ENCODE results near the gene KIF2C. TPM values are rescaled to one million over a fixed set of nuclear protein-coding genes. Genes with fewer than 3 reads are reported as not detected.
"Not testable (repeated sequence)": the region's sequence is repeated elsewhere in the genome, so short reads cannot be mapped to it uniquely, and the experiment has no call there.

KIF2C gene
- total RNA-seq, 2 donors from 2014 or later, result 1.4 to 1.7 TPM

DNA sequence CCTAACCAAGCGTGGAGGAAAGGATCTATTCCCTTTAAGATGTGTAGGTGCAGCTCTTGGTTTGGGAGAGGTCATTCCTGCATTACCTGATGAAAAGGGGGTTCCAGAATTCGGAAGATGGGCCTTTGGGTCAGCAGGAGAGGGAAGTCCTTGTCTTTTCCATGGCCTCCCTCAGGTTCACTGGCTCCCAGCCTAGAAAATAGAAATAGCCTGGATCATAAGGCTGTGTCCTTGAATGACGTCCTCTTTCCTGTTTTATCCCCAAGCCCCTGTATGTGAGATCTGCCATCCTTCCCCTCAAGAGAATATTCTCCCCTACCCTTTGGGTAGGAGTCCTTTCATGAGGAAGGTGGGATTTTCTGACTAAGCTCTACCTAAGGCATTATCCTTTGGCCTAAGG lies 21.2 kb downstream of the KIF2C start:
- no peaks in the 10 kb centered on the region for H3K9me3 ChIP-seq (ENCODE audit: control insufficient read depth, low read length, poor library complexity, severe bottlenecking)
- DNase-seq (no peak), ATAC-seq (no peak)
- Mint-ChIP-seq H3K27me3 (no peaks in the 10 kb centered on the region), H3K4me3 (no peak overlapping the region), H3K27ac (peak overlapping the region; percentile 78), H3K36me3 (ENCODE audit: low read depth) (no peaks in the 10 kb centered on the region), H3K4me1 (peaks cover 8% of the 10 kb centered on the region)

DNA sequence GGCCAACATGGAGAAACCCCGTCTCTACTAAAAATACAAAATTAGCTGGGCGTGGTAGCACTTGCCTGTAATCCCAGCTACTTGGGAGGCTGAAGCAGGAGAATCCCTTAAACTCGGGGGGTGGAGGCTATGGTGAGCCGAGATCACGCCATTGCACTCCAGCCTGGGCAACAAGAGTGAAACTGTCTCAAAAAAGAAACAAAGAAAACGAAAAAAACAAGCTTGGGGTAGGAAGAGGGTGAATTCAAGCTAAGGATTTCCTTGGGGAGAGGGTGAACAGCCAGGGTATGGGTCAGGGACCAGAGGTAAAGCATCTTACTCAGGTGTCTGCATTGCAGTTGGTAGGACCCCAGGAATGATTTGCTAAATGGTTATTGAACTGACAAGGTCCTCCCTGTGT lies 26.8 kb downstream of the KIF2C start:
- not testable (repeated sequence) for DNase-seq; H3K9me3 ChIP-seq (ENCODE audit: control insufficient read depth, low read length, poor library complexity, severe bottlenecking); H3K27me3 Mint-ChIP-seq; H3K36me3 Mint-ChIP-seq (ENCODE audit: low read depth); H3K4me1 Mint-ChIP-seq; ATAC-seq; H3K27ac Mint-ChIP-seq; H3K4me3 Mint-ChIP-seq

DNA sequence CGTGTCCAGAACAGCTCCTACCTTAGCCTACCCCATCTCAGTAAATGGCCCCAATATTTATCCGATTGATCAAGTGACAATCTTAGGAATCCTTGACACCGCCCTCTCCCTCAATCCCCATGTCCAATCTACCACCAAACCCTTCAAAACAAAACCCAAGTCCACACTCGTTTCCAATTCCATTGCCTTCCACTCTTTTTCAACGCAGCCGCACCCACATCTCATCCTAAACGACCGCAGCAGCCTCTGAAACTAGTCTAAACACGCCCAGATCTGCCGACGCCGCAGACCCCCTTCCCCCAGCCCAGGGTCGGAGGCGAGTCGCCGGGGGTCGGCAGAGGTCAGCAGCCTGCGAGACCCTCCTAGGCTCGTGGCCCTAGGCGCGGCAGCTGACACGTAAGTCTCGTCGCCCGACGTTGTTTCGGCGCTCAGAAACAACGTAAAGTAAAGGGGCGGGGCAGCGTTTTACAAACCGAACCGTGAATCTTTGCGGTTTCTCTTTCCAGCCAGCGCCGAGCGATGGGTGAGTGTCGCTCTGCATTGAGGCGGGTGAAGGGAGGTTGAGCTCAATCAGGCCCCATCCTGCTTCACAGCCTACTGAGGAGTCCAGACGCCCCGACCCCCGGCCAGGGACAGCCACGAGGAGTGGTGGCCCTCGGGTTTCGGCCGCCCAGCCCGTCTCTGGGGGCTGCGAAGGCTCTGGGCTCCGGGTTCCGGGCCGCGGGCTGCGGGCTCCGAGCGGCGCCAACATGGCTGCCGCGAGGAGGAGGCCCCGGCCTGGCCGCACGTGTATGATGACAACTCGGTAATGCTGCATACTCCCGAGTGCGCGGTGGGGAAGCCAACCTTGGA lies 35.7 kb downstream of the KIF2C start, which contains the start of gene RPS8:
TSS of gene RPS8 (plus strand) at position 463 of the 852 bp plus-strand sequence. CDS start at position 520, 57 bp downstream.
- H3K4me3 Mint-ChIP-seq, result peak within 1 kb of the TSS; percentile 99
- H3K36me3 Mint-ChIP-seq (ENCODE audit: low read depth), result peaks cover 5% of the 10 kb centered on the region
- H3K4me1 Mint-ChIP-seq, result peaks cover 22% of the 10 kb centered on the region
- H3K9me3 ChIP-seq (ENCODE audit: control insufficient read depth, low read length, poor library complexity, severe bottlenecking), result no peaks in the 10 kb centered on the region
- peak within 1 kb of the TSS; percentile 99 for H3K27ac Mint-ChIP-seq
- no peaks in the 10 kb centered on the region for H3K27me3 Mint-ChIP-seq
- ATAC-seq (peak; percentile 86), DNase-seq (peak; percentile 68 to 79 (median 75))

DNA sequence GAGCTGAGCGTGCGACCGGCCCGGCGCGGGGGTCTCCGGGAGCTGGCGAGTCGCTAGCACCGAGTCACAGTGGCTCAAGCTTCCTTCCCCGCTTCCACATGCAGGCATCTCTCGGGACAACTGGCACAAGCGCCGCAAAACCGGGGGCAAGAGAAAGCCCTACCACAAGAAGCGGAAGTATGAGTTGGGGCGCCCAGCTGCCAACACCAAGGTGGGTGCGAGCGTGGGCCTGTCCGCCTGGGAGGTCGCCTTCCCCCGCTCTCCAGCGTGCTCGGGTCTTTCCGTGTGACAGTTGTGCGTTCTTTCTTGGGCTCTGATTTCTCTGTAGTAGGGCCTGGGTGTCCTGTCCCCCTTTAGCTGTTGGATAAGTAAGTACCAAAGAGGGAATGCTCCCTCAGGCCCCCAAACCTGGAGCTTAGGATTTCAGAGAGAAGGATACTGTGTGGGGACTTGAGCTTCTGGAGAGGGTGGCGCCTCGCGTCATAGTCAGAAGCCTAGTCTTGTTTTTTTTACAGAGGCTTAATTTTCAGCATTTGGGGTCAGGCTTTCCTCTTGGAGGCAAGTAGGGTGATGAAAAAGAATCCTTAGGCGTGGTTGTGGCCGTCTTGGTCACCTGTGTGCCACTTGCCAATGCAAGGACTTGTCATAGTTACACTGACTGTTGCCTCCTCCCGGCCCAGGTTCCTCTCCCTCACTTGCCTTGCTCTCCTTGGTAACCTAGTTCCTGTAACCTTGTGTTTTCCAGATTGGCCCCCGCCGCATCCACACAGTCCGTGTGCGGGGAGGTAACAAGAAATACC lies 36.5 kb downstream of the KIF2C start:
- no peaks in the 10 kb centered on the region for H3K9me3 ChIP-seq (ENCODE audit: control insufficient read depth, low read length, poor library complexity, severe bottlenecking)
- Mint-ChIP-seq H3K27ac (peak overlapping the region; percentile 99), H3K4me1 (peaks cover 23% of the 10 kb centered on the region), H3K36me3 (ENCODE audit: low read depth) (peaks cover 6% of the 10 kb centered on the region), H3K4me3 (peak overlapping the region; percentile 99), H3K27me3 (no peaks in the 10 kb centered on the region)
- DNase-seq, result peak in 1 of 3 donors; percentile 18
- ATAC-seq, result peak; percentile 24

DNA sequence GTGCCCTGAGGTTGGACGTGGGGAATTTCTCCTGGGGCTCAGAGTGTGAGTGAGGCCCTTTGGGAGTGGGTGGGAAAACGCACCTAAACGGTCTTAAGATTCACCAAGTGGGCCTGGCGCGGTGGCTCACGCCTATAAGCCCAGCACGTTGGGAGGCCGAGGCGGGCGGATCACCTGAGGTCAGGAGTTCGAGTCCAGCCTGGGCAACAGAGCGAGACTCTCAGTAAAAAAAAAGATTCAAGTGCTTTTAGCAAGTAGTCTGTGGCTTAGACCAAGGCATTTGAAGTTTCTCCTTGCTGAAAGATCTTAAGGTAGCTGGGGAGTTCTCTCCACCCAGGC lies 37.1 kb downstream of the KIF2C start:
- DNase-seq, result no peak
- Mint-ChIP-seq H3K27ac (peak overlapping the region; percentile 99), H3K36me3 (ENCODE audit: low read depth) (peaks cover 7% of the 10 kb centered on the region), H3K4me1 (peaks cover 25% of the 10 kb centered on the region), H3K4me3 (peak overlapping the region; percentile 99), H3K27me3 (no peaks in the 10 kb centered on the region)
- H3K9me3 ChIP-seq (ENCODE audit: control insufficient read depth, low read length, poor library complexity, severe bottlenecking), result no peaks in the 10 kb centered on the region
- ATAC-seq, result no peak

DNA sequence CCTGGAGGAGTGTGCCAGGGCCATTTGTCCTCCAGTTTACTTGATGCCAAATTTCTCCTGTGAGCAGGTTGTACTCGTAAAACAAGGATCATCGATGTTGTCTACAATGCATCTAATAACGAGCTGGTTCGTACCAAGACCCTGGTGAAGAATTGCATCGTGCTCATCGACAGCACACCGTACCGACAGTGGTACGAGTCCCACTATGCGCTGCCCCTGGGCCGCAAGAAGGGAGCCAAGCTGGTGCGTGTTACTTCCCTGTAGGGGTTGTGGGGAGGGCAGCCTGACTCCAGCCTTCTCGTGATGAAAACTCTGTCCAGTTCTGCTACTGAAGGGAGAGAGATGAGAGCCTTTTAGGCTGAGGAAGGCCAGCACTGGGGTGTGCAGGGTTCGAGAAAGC lies 37.9 kb downstream of the KIF2C start:
- Mint-ChIP-seq H3K4me3 (peak overlapping the region; percentile 99), H3K36me3 (ENCODE audit: low read depth) (peaks cover 7% of the 10 kb centered on the region), H3K27me3 (no peaks in the 10 kb centered on the region), H3K27ac (peak overlapping the region; percentile 99), H3K4me1 (peaks cover 25% of the 10 kb centered on the region)
- no peaks in the 10 kb centered on the region for H3K9me3 ChIP-seq (ENCODE audit: control insufficient read depth, low read length, poor library complexity, severe bottlenecking)
- no peak for DNase-seq
- ATAC-seq, result no peak

DNA sequence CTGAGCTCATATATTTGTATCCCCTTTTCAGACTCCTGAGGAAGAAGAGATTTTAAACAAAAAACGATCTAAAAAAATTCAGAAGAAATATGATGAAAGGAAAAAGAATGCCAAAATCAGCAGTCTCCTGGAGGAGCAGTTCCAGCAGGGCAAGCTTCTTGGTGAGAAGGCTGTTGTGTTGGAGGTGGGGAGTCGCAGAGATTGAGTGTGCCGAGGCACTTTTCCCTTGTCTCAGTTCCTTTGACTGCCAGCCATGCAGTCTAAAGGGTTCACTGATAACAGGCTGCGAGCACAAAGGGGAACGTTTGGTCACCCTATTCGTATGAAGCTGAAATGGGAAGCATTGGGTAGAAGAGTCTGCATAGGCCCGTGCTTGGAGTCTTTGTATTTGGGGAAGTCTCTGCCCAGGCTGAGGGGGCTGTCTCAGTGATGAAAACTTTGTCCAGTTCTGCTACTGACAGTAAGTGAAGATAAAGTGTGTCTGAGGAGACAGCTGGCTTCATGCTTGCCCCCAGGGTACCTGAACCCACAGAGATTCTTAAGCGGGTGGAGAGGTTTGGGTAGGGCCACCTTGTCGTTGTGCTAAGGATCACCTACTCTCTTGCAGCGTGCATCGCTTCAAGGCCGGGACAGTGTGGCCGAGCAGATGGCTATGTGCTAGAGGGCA lies 38.5 kb downstream of the KIF2C start:
- DNase-seq (no peak), ATAC-seq (no peak)
- no peaks in the 10 kb centered on the region for H3K9me3 ChIP-seq (ENCODE audit: control insufficient read depth, low read length, poor library complexity, severe bottlenecking)
- Mint-ChIP-seq H3K4me1 (peaks cover 25% of the 10 kb centered on the region), H3K27me3 (no peaks in the 10 kb centered on the region), H3K36me3 (ENCODE audit: low read depth) (peaks cover 7% of the 10 kb centered on the region), H3K27ac (peak overlapping the region; percentile 99), H3K4me3 (no peak overlapping the region)

DNA sequence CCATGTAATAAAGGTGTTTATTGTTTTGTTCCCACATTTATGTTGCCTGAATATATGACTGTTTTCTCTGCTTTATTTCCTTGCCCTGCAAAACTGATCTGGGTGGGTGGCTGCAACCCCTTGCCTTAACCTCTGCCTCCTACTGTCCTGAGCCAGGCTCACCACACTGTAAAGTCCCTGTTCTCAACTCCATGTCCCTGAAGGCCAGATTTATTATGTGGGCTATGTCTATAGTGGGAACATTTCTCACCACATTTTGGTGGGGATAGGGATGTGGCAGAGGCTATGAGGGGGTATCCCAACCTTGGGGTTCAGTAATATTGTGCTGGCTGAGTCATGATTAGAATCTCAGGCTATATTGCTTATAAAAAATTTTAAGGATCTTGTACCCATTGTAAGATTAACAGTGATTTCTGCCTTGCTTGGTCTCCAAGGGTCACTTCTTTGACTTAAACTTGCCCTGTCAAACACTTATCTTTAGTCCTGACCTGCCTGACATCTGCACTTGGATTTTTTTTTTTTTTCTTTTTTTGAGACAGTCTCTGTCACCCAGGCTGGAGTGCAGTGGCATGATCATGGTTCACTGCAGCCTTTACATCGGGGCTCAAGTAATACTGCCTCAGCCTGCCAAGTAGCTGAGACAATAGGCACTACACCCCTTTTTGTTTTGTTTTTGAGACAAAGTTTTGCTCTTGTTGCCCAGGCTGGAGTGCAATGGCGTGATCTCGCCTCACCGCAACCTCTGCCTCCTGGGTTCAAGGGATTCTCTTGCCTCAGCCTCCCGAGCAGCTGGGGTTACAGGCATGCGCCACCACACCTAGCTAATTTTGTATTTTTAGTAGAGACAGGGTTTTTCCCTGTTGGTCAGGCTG lies 39.3 kb downstream of the KIF2C start:
- H3K9me3 ChIP-seq (ENCODE audit: control insufficient read depth, low read length, poor library complexity, severe bottlenecking), result no peaks in the 10 kb centered on the region
- Mint-ChIP-seq H3K4me1 (peaks cover 32% of the 10 kb centered on the region), H3K36me3 (ENCODE audit: low read depth) (peaks cover 7% of the 10 kb centered on the region), H3K4me3 (peak overlapping the region; percentile 75), H3K27ac (peak overlapping the region; percentile 99), H3K27me3 (no peaks in the 10 kb centered on the region)
- DNase-seq, result no peak
- ATAC-seq, result no peak

DNA sequence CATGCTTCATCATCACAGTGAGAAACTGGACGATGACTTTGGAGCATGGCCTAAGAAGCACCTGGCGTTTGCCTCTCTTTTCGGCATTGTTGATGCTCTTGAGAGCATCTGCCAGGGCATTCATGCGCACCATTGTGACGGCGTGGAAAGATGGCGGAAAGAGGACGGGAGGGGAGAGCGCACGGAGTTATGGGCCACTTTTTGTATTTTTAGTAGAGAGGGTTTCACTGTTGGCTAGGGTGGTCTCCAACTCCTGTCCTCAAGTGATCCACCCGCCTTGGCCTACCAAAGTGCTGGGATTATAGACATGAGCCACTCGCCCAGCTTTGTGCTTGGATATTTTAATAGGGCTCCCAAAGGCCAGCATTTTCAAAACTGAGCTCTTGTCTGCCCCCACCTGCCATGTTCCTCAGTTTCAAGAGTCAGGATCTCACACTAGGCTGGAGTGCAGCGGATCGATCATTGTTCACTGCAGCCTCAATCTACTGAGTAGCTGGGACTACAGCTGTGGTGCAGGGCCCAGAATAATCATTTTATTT lies 41.0 kb downstream of the KIF2C start:
- H3K27ac Mint-ChIP-seq, result no peak overlapping the region
- H3K27me3 Mint-ChIP-seq, result no peaks in the 10 kb centered on the region
- DNase-seq (no peak), ATAC-seq (no peak)
- peaks cover 35% of the 10 kb centered on the region for H3K4me1 Mint-ChIP-seq
- no peaks in the 10 kb centered on the region for H3K9me3 ChIP-seq (ENCODE audit: control insufficient read depth, low read length, poor library complexity, severe bottlenecking)
- no peak overlapping the region for H3K4me3 Mint-ChIP-seq
- peaks cover 4% of the 10 kb centered on the region for H3K36me3 Mint-ChIP-seq (ENCODE audit: low read depth)

DNA sequence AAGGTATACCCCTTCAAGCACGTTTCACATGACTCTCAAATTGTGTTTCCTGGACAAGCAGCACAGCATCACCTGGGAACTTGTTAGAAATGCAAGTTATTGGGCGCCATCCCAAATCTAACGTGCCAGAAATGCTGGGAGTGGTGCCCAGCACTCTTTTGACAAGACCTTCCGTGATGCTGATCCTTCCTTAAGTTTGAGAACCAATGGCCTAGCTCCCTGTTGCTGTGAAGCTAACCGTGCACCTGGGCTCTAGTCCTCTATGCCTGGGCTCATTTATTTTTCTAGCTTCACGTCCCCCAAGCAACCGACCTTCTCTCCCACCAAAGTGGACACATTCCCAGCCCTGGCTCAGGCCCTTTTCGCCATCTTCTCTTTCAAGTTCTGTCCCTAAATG lies 44.1 kb downstream of the KIF2C start:
- peak overlapping the region; percentile 71 for H3K4me3 Mint-ChIP-seq
- DNase-seq, result no peak
- peaks cover 26% of the 10 kb centered on the region for H3K4me1 Mint-ChIP-seq
- peaks cover 3% of the 10 kb centered on the region for H3K36me3 Mint-ChIP-seq (ENCODE audit: low read depth)
- ATAC-seq, result no peak
- no peaks in the 10 kb centered on the region for H3K9me3 ChIP-seq (ENCODE audit: control insufficient read depth, low read length, poor library complexity, severe bottlenecking)
- no peaks in the 10 kb centered on the region for H3K27me3 Mint-ChIP-seq
- H3K27ac Mint-ChIP-seq, result peak overlapping the region; percentile 53

DNA sequence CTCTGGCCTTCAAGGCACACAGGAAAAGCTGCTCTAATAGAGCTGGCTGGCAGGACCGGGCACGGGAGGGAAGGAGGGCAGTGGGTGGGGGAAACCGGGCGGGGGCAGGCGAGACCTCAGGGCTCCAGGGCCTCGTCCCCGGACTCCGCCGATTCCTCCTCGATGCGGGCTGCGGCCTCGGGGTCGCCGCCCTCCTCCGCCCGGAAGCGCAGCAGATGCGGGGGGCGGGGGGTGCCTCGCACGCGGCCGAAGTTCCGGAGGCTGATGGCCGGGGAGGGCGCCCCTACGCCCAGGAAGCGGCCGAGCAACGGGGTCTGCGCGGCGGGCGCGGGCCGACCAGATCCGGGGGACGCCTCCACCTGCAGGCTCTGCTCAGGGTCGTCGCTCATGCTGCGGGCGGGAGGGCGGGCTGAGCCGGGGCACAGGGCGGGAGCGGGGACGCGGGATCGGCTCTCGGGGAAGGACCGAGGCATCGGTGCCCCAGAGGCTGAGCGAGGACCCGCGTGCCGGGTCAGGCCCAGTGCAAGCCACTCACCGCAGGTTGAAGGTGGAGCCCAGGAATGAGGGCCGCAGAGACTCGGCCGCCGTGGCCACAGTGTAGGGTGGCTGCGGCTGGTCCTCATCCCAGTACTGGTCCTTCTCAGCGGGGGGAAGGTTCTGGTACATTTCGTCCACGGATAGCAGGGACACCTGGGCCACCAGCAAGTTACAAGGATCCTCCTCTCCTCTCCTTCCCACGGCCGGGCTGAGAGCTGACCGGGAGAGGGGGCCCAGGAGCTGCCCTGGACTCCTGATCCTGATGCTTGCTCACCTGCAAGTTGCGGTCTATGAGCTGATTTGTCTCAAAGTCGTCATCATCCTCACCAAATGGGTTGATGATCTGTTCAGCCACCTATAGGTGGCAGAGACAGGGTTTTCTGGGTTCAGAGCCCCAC lies 44.7 kb downstream of the KIF2C start:
- DNase-seq, result no peak
- Mint-ChIP-seq H3K4me1 (peaks cover 26% of the 10 kb centered on the region), H3K27me3 (no peaks in the 10 kb centered on the region)

More for the DNA sequence above, 44.7 kb downstream of the KIF2C start:
- H3K9me3 ChIP-seq (ENCODE audit: control insufficient read depth, low read length, poor library complexity, severe bottlenecking), result no peaks in the 10 kb centered on the region
- Mint-ChIP-seq H3K36me3 (ENCODE audit: low read depth) (peaks cover 2% of the 10 kb centered on the region), H3K27ac (peak overlapping the region; percentile 88), H3K4me3 (peak overlapping the region; percentile 83)
- peak; percentile 48 for ATAC-seq

Data from T-helper 17 cell (primary cell).